Ovary (tissue), 9 donors: Measurements from ENCODE around the gene KLHL17. TPM values are rescaled to one million over a fixed set of nuclear protein-coding genes. Genes with fewer than 3 reads are reported as not detected.

Experiments
- DNase-seq, 5 donors: peaks; one replicate each; pipeline ENCODE4 v3.0.0-alpha.2; 2019 to 2020
- H3K27ac ChIP-seq, 2 donors: fragments of 200-600 bp; one replicate each; pipeline versions ENCODE4 v1.5.1 to v1.8.0; 2019 to 2022
- H3K27me3 ChIP-seq: fragments of 200-600 bp; one replicate; pipeline ENCODE4 v1.8.0; 2022
- H3K36me3 ChIP-seq: fragments of 200-600 bp; sonication (generic); one replicate; pipeline ENCODE4 v1.5.1; 2019
- H3K4me1 ChIP-seq: one replicate; pipeline ENCODE4 v1.8.1; 2013; ENCODE audit warnings: mild to moderate bottlenecking, moderate library complexity; ENCODE audit not compliant: insufficient read depth
- H3K4me3 ChIP-seq: fragments of 200-600 bp; sonication (generic); one replicate; pipeline ENCODE4 v1.5.1; 2017
- H3K9me3 ChIP-seq, 2 donors: fragments of 200-600 bp in 1 of 2; sonication (generic) in 1 of 2; one replicate each; pipeline versions ENCODE4 v1.5.1 to v1.8.1; 2013 to 2019; ENCODE audit warnings: mild to moderate bottlenecking in 1 of 2, moderate library complexity in 1 of 2
- EP300 ChIP-seq: sonication (generic); formaldehyde crosslinking; IDR thresholded peaks from one replicate; pipeline ENCODE4 v1.6.1; 2017; ENCODE audit warnings: antibody characterized with exemption
- POLR2A ChIP-seq: fragments of 450-650 bp; IDR thresholded peaks from one replicate; pipeline ENCODE4 v1.6.1; 2017; ENCODE audit warnings: antibody characterized with exemption, mild to moderate bottlenecking, moderate library complexity
- WGBS, 3 donors: extraction: QIAGEN DNeasy Blood & Tissue Kit in 1 of 3; methylation state at CpG; one replicate each; pipeline versions ENCODE4 v1.1.5 to v1.1.7; 2013 to 2017; 5-methylcytosine and 5-hydroxymethylcytosine counted together
- intact Hi-C, 4 donors: fragments of 100-400 bp; cut with DNase I; formaldehyde crosslinking; loops; one replicate each; pipeline versions ENCODE4 v1.11.0 to v1.15.1; 2022 to 2023
- polyA plus RNA-seq, 2 donors: library from polyadenylated mRNA; stranded (reverse); fragments of 200-250 nt in 1 of 2; fragments of 350-450 nt in 1 of 2; fragmentation: Illumina TruSeq in 1 of 2; extraction: RNeasy Lipid Tissue Mini Kit (QIAGEN cat#74804) in 1 of 2; gene quantifications; one replicate each; pipeline ENCODE4 v1.2.3, GENCODE V29; 2013 to 2014
- total RNA-seq, 7 donors: library from RNA; depleted of rRNA in 2 of 7; stranded (reverse); fragments of >200 nt in 2 of 7; fragmentation: NEBNext Ultra II Directional in 3 of 7; extraction: Animal tissue kit (Norgen Biotek cat#: 25700) in 3 of 7; gene quantifications; one replicate each; pipeline versions ENCODE4 v1.1.0 to v1.2.4, GENCODE V29; 2016 to 2023
- TF ChIP-seq, protein P1 (sequence below), 3 donors: fragments of 450-650 bp in 2 of 3; fragments of 200-600 bp in 1 of 3; IDR thresholded peaks; one replicate each; pipeline versions ENCODE4 v1.5.1 to v1.8.0; 2016 to 2022; ENCODE audit warnings: antibody characterized with exemption in 3 of 3, mild to moderate bottlenecking in 1 of 3
- donor health status: DM: no; HTN: no; CAD: no; lungs with moderate emphysema.
- donor health status: DM: no; HTN: no; CAD: no.
- donor health status: Bipolar disorder and iron deficiency.
- donor health status: DM: yes; HTN: yes; CAD: no.
- donor health status: DM: no; HTN: no; CAD: no.
- donor health status: DM: yes; HTN: yes; CAD: no.

The KLHL17 gene
- total and polyA plus RNA-seq, 9 donors: 0.13 to 6.7 (median 2.1) TPM

DNA sequence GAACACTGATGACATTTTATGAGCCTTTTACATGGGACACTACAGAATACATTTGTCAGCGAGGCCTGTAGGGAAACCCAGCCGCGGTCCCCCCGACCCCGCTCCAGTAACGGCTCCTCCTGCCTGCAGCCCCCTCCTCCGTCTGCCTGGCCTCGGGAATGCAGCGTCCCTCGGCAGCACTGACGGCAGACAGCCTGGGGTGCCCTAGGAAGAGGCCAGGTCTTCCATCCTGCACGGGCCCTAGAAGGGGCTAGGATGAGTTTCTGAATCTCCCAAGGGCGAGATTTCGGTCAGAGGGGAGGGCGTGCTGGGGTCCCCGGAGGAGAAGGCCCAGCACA is 28.2 kb upstream of the KLHL17 start:
- intact Hi-C loops: no loop called here
- TF ChIP-seq POLR2A (no peak), EP300 (no peak)
- TF ChIP-seq, protein P1, sequence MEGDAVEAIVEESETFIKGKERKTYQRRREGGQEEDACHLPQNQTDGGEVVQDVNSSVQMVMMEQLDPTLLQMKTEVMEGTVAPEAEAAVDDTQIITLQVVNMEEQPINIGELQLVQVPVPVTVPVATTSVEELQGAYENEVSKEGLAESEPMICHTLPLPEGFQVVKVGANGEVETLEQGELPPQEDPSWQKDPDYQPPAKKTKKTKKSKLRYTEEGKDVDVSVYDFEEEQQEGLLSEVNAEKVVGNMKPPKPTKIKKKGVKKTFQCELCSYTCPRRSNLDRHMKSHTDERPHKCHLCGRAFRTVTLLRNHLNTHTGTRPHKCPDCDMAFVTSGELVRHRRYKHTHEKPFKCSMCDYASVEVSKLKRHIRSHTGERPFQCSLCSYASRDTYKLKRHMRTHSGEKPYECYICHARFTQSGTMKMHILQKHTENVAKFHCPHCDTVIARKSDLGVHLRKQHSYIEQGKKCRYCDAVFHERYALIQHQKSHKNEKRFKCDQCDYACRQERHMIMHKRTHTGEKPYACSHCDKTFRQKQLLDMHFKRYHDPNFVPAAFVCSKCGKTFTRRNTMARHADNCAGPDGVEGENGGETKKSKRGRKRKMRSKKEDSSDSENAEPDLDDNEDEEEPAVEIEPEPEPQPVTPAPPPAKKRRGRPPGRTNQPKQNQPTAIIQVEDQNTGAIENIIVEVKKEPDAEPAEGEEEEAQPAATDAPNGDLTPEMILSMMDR (IDR thresholded peaks at IDR 0.05): no peak
- peaks cover 5% of the 10 kb centered on the region for H3K27me3 ChIP-seq
- no peaks in the 10 kb centered on the region for H3K9me3 ChIP-seq
- WGBS, 3 donors: 27 to 62% (median 30%) methylated on average over 16 of the region's 16 CpGs
- no peak for DNase-seq
- no peaks in the 10 kb centered on the region for H3K36me3 ChIP-seq
- no peak overlapping the region for H3K27ac ChIP-seq
- H3K4me3 ChIP-seq: no peak overlapping the region
- H3K4me1 ChIP-seq: peaks cover 7% of the 10 kb centered on the region

DNA sequence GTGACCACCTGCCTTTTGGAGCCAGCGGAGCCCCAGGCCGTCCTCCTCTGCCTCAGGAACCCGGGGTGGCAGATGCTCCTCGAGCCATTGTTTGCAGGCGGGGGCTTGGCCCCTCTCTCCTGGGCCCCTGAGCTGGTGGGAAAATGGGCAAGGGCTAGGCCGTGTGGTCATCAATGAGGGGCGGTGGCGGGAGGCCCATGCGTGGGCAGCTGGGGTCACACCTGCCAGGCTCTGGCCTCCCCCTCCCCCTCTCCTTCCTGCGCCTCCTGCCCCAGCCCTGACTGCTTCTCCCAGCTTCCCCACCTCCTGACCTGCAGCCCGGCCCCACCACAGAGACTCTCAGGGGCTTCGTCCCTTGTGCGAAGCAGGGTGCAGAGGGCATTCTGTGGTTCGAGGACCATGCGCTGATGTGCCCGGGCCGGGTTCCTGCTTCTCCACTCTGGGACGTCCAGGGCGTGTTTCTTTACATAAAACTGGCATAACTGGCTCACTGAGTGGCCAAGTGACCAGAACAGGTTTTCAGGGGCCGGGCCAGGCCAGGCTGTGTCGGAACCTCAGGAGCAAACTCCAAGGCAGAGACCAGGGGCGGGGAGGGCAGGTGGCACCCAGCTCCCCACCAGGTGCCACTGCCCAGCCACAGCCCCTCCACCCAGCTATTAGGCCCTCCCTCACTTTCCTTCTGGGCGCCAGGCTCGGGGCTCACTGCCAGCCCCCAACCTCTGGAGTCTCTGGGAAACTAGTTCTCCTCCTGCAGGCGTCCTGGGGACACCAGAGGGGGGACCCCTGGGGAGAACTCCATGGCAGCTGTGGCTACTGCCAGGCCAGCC is 27.4 kb upstream of the KLHL17 start:
- H3K36me3 ChIP-seq: no peaks in the 10 kb centered on the region
- DNase-seq: no peak
- intact Hi-C loops: no loop called here
- 40 to 76% (median 48%) methylated on average over 24 to 25 of the region's 25 CpGs for WGBS, 3 donors
- H3K27me3 ChIP-seq: peaks cover 9% of the 10 kb centered on the region
- no peak overlapping the region for H3K27ac ChIP-seq
- H3K4me1 ChIP-seq: peaks cover 7% of the 10 kb centered on the region
- TF ChIP-seq, protein P1 (IDR thresholded peaks at IDR 0.05): no peak
- TF ChIP-seq POLR2A (no peak), EP300 (no peak)
- no peak overlapping the region for H3K4me3 ChIP-seq
- no peaks in the 10 kb centered on the region for H3K9me3 ChIP-seq

DNA sequence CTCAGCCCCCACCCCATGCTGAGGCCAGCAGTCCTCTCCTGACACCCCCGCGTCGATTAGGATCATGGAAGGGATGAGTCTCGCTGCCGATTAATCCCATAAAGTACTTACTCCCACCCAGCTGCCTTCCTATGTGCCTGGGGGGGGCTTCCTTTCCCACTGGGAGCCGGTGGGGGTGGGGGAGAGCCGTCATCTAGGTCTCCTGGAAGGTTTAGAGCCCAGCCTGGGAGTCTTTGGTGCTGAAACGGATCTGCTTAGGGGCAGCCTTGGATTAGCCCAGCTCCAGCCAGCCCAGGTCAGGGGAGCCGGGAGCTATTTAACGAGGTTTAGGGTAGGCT is 26.8 kb upstream of the KLHL17 start:
- H3K36me3 ChIP-seq: no peaks in the 10 kb centered on the region
- no peak for DNase-seq
- intact Hi-C loops: no loop called here
- H3K27me3 ChIP-seq: peaks cover 9% of the 10 kb centered on the region
- peaks cover 7% of the 10 kb centered on the region for H3K4me1 ChIP-seq
- no peak overlapping the region for H3K4me3 ChIP-seq
- TF ChIP-seq EP300: no peak
- TF ChIP-seq POLR2A: no peak
- TF ChIP-seq, protein P1 (IDR thresholded peaks at IDR 0.05): no peak
- no peaks in the 10 kb centered on the region for H3K9me3 ChIP-seq
- H3K27ac ChIP-seq: no peak overlapping the region
- WGBS, 3 donors: 4 to 34% (median 16%) methylated on average over 8 to 10 of the region's 10 CpGs

DNA sequence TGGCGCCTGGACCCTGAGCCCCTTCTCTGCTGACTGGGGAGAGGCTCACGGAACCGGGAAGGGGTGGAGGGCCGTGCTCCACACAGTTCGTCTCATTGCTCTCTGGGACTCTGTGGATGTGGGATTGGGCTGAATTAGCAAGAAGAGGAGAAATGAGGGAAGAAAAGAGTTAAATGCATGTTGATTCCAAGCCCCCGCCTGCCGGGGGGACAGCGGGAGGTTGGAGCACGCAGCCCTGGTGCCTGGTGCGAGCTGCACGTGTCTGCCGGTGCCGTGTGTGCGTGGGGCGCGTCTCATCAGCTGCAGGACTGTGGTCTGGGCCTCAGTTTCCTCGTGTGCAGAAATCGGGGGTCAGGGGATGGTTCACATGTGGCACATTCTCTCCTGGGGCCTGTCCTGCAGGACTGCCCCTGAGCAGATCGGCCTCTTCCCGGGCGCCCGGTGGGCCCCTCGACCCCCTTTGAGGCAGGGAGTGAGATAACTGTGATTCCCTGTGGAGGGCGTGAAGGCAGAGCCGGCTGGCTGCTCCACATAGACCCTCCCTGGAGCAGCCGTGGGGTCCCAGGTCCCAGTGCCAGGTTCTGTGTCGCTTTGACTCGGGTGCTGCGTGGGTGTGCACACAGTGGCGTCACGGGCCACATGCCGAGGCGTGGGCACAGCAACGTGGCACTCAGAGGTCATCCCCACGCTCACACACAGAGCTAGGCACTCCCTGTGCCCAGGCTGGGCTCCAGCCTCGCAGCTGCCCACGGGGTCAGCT is 25.2 kb upstream of the KLHL17 start:
- H3K27ac ChIP-seq: no peak overlapping the region
- TF ChIP-seq POLR2A (no peak), EP300 (no peak)
- TF ChIP-seq, protein P1 (IDR thresholded peaks at IDR 0.05): no peak
- 6 to 25% (median 14%) methylated on average over 34 to 37 of the region's 37 CpGs for WGBS, 3 donors
- H3K4me1 ChIP-seq: peaks cover 12% of the 10 kb centered on the region
- H3K4me3 ChIP-seq: no peak overlapping the region
- H3K27me3 ChIP-seq: peaks cover 9% of the 10 kb centered on the region
- DNase-seq: no peak
- intact Hi-C loops: no loop called here
- no peaks in the 10 kb centered on the region for H3K9me3 ChIP-seq
- H3K36me3 ChIP-seq: no peaks in the 10 kb centered on the region
